HCT116 (cell line): ENCODE data around the gene OR52H1. TPM values are rescaled to one million over a fixed set of nuclear protein-coding genes. Genes with fewer than 3 reads are reported as not detected.

ENCODE experiments used
- ATAC-seq: fragments of 200-7000 bp; cut with Tn5 transposase; 2 replicates; pipeline ENCODE4 v1.9.1; 2020; ENCODE audit warnings: mild to moderate bottlenecking, moderate library complexity
- BruUV-seq: library from RNA; stranded (reverse); fragments of 400-500 nt; replicated peaks from 2 replicates; lab custom pipeline; 2021; lab: Mats Ljungman, UMichigan
- CTCF ChIA-PET: fragments of 300-600 bp; sonication (Branson Sonifier 250); formaldehyde crosslinking; loops from one replicate; lab custom pipeline; 2021; ENCODE audit warnings: antibody characterized with exemption; lab: Charles Lee
- POLR2A ChIA-PET: fragments of 300-600, 350-600 bp; sonication (Branson Sonifier 250); formaldehyde crosslinking; loops from one replicate; lab custom pipeline; 2021; ENCODE audit warnings: antibody characterized with exemption; lab: Charles Lee
- RAD21 ChIA-PET, 2 experiments: fragments of 300-600 bp; sonication (Branson Sonifier 250); formaldehyde crosslinking; loops; one replicate each; lab custom pipeline; 2023; ENCODE audit warnings: low total read pairs in 2 of 2; ENCODE audit not compliant: uncharacterized antibody in 2 of 2, unreplicated experiment in 2 of 2, low non-redundant PET in 1 of 2; lab: Charles Lee
- DNase-seq: peaks from one replicate; pipeline ENCODE4 v3.0.0-alpha.2; 2010; ENCODE audit warnings: low read depth, low spot score
- H2AFZ ChIP-seq: fragments of 200-600 bp; shearing (Covaris generic), sonication (generic); 2 replicates; pipeline ENCODE4 v1.6.1; 2017; ENCODE audit warnings: low read depth, mixed run types, mixed read lengths, antibody characterized with exemption, low read length; ENCODE audit not compliant: poor library complexity, severe bottlenecking
- H3K27ac ChIP-seq: 2 replicates; pipeline ENCODE4 v1.5.1; 2012; ENCODE audit warnings: low read depth, low read length
- H3K27me3 ChIP-seq: fragments of 200-600 bp; sonication (generic); 2 replicates; pipeline ENCODE4 v1.6.1; 2016; ENCODE audit warnings: mixed run types, low read length, mixed read lengths; ENCODE audit not compliant: insufficient read depth
- H3K36me3 ChIP-seq, 2 experiments: fragments of 200-500 bp in 1 of 2; fragments of 200-600 bp in 1 of 2; sonication (Bioruptor generic) in 1 of 2; sonication (generic) in 1 of 2; 2 replicates each; pipeline versions ENCODE4 v1.5.1 to v1.6.1; 2014 to 2016; ENCODE audit warnings: low read length in 2 of 2, inconsistent platforms in 1 of 2, mixed read lengths in 1 of 2, mixed run types in 1 of 2; ENCODE audit not compliant: insufficient read depth in 2 of 2, control insufficient read depth in 1 of 2
- H3K4me1 ChIP-seq, 2 experiments: fragments of 200-600 bp in 1 of 2; sonication (generic) in 1 of 2; 2 replicates each; pipeline versions ENCODE4 v1.5.1 to v1.6.1; 2012 to 2017; ENCODE audit warnings: low read length in 2 of 2, inconsistent platforms in 1 of 2, mild to moderate bottlenecking in 1 of 2, mixed read lengths in 1 of 2, mixed run types in 1 of 2, moderate library complexity in 1 of 2; ENCODE audit not compliant: insufficient read depth in 2 of 2, control insufficient read depth in 1 of 2
- H3K4me2 ChIP-seq: fragments of 200-600 bp; sonication (generic); 2 replicates; pipeline ENCODE4 v1.6.1; 2017; ENCODE audit warnings: mixed run types, low read length, mixed read lengths
- H3K4me3 ChIP-seq, 2 experiments: fragments of 200-600 bp in 1 of 2; sonication (generic) in 1 of 2; replicated peaks in 1 of 2; 2 replicates each; pipeline ENCODE4 v1.5.1; 2011 to 2016; ENCODE audit warnings: low read length in 2 of 2, control low read depth in 1 of 2, low read depth in 1 of 2, mild to moderate bottlenecking in 1 of 2, mixed read lengths in 1 of 2, mixed run types in 1 of 2
- H3K79me2 ChIP-seq: fragments of 200-600 bp; sonication (generic); 2 replicates; pipeline ENCODE4 v1.6.1; 2017; ENCODE audit warnings: mild to moderate bottlenecking, mixed run types, low read length, moderate library complexity, mixed read lengths; ENCODE audit not compliant: insufficient read depth
- H3K9ac ChIP-seq: fragments of 200-600 bp; sonication (generic); 2 replicates; pipeline ENCODE4 v1.6.1; 2016; ENCODE audit warnings: low read length, mixed read lengths
- H3K9me2 ChIP-seq: fragments of 200-600 bp; sonication (generic), shearing (Covaris generic); 2 replicates; pipeline ENCODE4 v1.6.1; 2017; ENCODE audit warnings: mixed run types, mild to moderate bottlenecking, moderate library complexity; ENCODE audit not compliant: insufficient read depth
- H3K9me3 ChIP-seq, 2 experiments: fragments of 200-500 bp in 1 of 2; fragments of 200-600 bp in 1 of 2; sonication (Bioruptor generic) in 1 of 2; sonication (generic) in 1 of 2; 2 replicates each; pipeline ENCODE4 v1.6.1; 2014 to 2017; ENCODE audit warnings: low read length in 2 of 2, mixed read lengths in 2 of 2, inconsistent platforms in 1 of 2, low read depth in 1 of 2, mild to moderate bottlenecking in 1 of 2, mixed run types in 1 of 2, moderate library complexity in 1 of 2; ENCODE audit not compliant: control insufficient read depth in 1 of 2, insufficient read depth in 1 of 2
- H4K20me1 ChIP-seq: fragments of 200-600 bp; sonication (generic), shearing (Covaris generic); 2 replicates; pipeline ENCODE4 v1.6.1; 2017; ENCODE audit warnings: mixed run types, mild to moderate bottlenecking, moderate library complexity; ENCODE audit not compliant: insufficient read depth
- CEBPB ChIP-seq: IDR thresholded peaks from 2 replicates; pipeline ENCODE4 v1.6.1; 2012; ENCODE audit warnings: low read depth
- ELF1 ChIP-seq: IDR thresholded peaks from 2 replicates; pipeline ENCODE4 v1.6.1; 2012; ENCODE audit warnings: low read depth, borderline replicate concordance
- EZH2 ChIP-seq: fragments of 200-600 bp; sonication (generic); IDR thresholded peaks from 2 replicates; pipeline ENCODE4 v1.6.1; 2017; ENCODE audit warnings: antibody characterized with exemption, mixed run types
- EZH2phosphoT487 ChIP-seq: fragments of 200-600 bp; IDR thresholded peaks from 2 replicates; pipeline ENCODE4 v1.6.1; 2018; ENCODE audit warnings: antibody characterized with exemption, borderline replicate concordance
- FOSL1 ChIP-seq: IDR thresholded peaks from 2 replicates; pipeline ENCODE4 v1.6.1; 2012; ENCODE audit warnings: low read depth
- RAD21 ChIP-seq: IDR thresholded peaks from 2 replicates; pipeline ENCODE4 v1.6.1; 2012; ENCODE audit warnings: low read depth, mild to moderate bottlenecking
- SRF ChIP-seq: IDR thresholded peaks from 2 replicates; pipeline ENCODE4 v1.6.1; 2012; ENCODE audit warnings: low read depth
- TCF7L2 ChIP-seq: IDR thresholded peaks from 2 replicates; pipeline ENCODE4 v1.7.0; 2011; ENCODE audit warnings: borderline replicate concordance, inconsistent platforms; ENCODE audit not compliant: insufficient read depth, insufficient read length; ENCODE audit errors: extremely low read depth
- YY1 ChIP-seq: IDR thresholded peaks from 2 replicates; pipeline ENCODE4 v1.6.1; 2011; ENCODE audit warnings: low read length, low read depth, moderate library complexity, mild to moderate bottlenecking; ENCODE audit not compliant: insufficient replicate concordance; ENCODE audit errors: extremely low read depth
- intact Hi-C: fragments of 100-400 bp; cut with micrococcal nuclease; formaldehyde crosslinking; loops from 2 replicates; pipeline ENCODE4 v1.10.0; 2022
- total RNA-seq: library from RNA; stranded (reverse); gene quantifications from one replicate; pipeline ENCODE4 v1.2.1, GENCODE V29; 2021; ENCODE audit not compliant: unreplicated experiment
- TF ChIP-seq, protein P1 (sequence below): IDR thresholded peaks from 2 replicates; pipeline ENCODE4 v1.6.1; 2011; ENCODE audit warnings: mild to moderate bottlenecking, low read length, moderate library complexity; ENCODE audit not compliant: insufficient replicate concordance; ENCODE audit errors: extremely low read depth

The OR52H1 gene
- total RNA-seq, 1 experiment from 2014 or later: not detected

- peaks cover 9 to 88% of the 10 kb centered on the region in 2 experiments for H3K36me3 ChIP-seq
- no peak for TF ChIP-seq RAD21
- no peak for TF ChIP-seq YY1
- TF ChIP-seq EZH2phosphoT487: no peak
- TF ChIP-seq SRF: no peak
- no peak for TF ChIP-seq CEBPB
- no peak for TF ChIP-seq ELF1
- TF ChIP-seq, protein P1, sequence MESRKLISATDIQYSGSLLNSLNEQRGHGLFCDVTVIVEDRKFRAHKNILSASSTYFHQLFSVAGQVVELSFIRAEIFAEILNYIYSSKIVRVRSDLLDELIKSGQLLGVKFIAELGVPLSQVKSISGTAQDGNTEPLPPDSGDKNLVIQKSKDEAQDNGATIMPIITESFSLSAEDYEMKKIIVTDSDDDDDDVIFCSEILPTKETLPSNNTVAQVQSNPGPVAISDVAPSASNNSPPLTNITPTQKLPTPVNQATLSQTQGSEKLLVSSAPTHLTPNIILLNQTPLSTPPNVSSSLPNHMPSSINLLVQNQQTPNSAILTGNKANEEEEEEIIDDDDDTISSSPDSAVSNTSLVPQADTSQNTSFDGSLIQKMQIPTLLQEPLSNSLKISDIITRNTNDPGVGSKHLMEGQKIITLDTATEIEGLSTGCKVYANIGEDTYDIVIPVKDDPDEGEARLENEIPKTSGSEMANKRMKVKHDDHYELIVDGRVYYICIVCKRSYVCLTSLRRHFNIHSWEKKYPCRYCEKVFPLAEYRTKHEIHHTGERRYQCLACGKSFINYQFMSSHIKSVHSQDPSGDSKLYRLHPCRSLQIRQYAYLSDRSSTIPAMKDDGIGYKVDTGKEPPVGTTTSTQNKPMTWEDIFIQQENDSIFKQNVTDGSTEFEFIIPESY: no peak
- TF ChIP-seq FOSL1: no peak
- TF ChIP-seq TCF7L2: no peak
- no peak for TF ChIP-seq EZH2
- POLR2A ChIA-PET: no interaction called here
- H3K9me2 ChIP-seq: no peaks in the 10 kb centered on the region
- peak overlapping the region; percentile 24; the same call in 1 of the 2 replicates for H3K4me2 ChIP-seq
- peaks cover 10 to 86% of the 10 kb centered on the region in 2 experiments for H3K4me1 ChIP-seq
- no peaks in the 10 kb centered on the region for H3K9me3 ChIP-seq
- H3K27ac ChIP-seq: peak overlapping the region; percentile 26; the same call in 1 of the 2 replicates
- CTCF ChIA-PET: no interaction called here
- intact Hi-C loops: no loop called here
- no peaks in the 10 kb centered on the region for H3K27me3 ChIP-seq
- no peak overlapping the region for H2AFZ ChIP-seq
- no peak overlapping the region for H3K4me3 ChIP-seq
- RAD21 ChIA-PET: no interaction called here
- DNase-seq (no peak), ATAC-seq (no peak)
- peaks cover 48% of the 10 kb centered on the region; the same call in 1 of the 2 replicates for H4K20me1 ChIP-seq
- peaks cover 100% of the 10 kb centered on the region for H3K79me2 ChIP-seq
- peak overlapping the region; percentile 33 for H3K9ac ChIP-seq
- no TSS peak for BruUV-seq
Observed at GRCh38 chr11:5500393-5500801, 47.9 kb downstream of the OR52H1 start.
